GDM1 (cell line): ENCODE measurements around the gene ACP6.
"Not testable (repeated sequence)": the region's sequence is repeated elsewhere in the genome, so short reads cannot be mapped to it uniquely, and the experiment has no call there.

Experiments used
- DNase-seq: peaks from one replicate; lab custom pipeline; 2025; lab: John Stamatoyannopoulos, UW

ACP6 gene

GRCh38 chr1:147670319-147671001 lies at the start of gene ACP6:
Gene ACP6 (minus strand): TSS chr1:147670524. CDS start chr1:147670048, 476 bp downstream.
- DNase-seq, result peak; percentile 87

DNA sequence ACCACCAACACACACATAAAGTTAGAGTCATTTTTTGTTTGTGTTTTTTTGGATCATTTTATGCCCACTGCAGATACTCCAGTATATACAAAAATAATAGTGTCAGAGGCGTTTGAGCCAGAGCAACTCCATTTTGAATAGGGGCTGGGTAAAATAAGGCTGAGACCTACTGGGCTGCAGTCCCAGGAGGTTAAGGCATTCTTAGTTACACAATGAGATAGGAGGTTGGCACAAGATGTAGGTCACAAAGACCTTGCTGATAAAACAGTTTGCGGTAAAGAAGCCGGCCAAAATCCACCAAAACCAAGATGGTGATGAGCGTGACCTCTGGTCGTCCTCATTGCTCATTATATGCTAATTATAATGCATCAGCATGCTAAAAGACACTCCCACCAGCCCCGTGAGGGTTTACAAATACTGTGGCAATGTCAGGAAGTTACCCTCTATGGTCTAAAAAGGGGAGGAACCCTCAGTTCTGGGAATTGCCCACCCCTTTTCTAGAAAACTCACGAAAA lies 49.4 kb upstream of the ACP6 start:
- no peak for DNase-seq

DNA sequence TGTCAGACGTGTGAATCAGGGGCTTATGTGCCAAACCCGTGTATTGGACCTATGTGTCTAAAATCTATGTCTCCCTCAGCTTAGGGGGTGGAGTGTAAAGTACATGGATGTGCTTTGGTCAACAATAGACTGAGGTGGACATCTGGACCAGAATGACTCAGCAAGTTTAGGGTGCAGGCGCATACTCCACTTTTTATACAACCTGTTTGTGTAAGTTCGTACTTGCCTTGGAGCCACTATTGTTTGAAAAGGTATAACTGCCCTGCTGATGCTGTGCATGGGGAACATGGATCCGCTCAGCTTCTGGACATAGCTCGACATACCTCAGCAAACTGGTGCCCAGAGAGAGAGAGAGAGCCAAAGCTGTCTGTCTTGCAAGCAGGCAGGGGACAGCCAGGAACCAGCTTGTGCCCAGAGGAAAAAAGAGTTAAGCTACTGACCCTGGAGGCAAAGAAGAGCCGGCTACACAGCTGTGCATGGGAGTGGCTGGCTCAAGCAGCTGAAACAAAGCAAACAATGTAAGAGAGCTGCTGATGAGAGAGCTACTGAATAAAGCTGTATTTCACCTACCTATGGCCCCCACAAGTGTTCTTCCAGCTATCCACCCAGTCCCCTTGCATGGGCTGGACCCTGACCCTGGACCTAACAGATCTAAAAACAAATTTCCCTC lies 48.8 kb upstream of the ACP6 start:
- DNase-seq, result no peak

GRCh38 chr1:147717706-147718097 lies 47.4 kb upstream of the ACP6 start:
- no peak for DNase-seq

- DNase-seq, result no peak
Measured at GRCh38 chr1:147717051-147717705, 46.9 kb upstream of the ACP6 start.

DNA sequence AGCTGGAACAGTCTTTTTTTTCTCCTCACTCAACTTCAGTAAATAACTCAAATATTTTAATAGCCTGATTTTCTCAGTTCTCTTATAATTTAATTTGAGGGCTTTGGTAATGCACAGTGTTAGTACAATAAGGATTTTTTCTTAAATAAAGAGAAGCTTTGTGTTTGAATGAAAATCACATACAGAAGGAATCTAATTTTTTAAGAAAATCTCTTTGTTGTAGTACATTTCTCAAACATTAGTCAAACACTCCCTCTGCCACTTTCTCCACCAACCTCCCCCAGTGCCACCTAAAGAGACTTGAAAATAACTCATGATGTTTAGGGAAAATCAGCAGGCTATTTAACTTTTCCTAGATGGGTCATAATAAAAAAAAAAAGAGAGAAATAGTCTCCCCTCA lies 42.3 kb upstream of the ACP6 start:
- DNase-seq, result no peak

- DNase-seq, result no peak
Measured at GRCh38 chr1:147700042-147701006, 30.0 kb upstream of the ACP6 start.

DNA sequence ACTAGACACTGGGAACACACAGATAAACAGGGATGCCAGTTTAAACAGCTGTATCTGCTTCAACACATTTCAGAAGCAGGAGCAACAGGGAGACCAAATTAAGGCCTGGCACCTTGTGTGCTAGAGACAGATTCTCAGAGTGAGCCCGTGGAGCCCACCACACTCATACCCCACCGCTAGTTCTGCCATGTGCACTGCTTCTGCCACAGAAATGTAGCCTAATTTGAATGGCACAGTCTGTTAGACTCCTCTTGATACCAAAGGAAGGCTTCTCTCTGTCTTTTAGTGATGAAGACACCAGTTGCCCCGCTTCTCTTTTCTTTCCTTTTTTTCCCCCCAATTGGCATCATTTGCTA lies 29.3 kb upstream of the ACP6 start:
- no peak for DNase-seq

DNA sequence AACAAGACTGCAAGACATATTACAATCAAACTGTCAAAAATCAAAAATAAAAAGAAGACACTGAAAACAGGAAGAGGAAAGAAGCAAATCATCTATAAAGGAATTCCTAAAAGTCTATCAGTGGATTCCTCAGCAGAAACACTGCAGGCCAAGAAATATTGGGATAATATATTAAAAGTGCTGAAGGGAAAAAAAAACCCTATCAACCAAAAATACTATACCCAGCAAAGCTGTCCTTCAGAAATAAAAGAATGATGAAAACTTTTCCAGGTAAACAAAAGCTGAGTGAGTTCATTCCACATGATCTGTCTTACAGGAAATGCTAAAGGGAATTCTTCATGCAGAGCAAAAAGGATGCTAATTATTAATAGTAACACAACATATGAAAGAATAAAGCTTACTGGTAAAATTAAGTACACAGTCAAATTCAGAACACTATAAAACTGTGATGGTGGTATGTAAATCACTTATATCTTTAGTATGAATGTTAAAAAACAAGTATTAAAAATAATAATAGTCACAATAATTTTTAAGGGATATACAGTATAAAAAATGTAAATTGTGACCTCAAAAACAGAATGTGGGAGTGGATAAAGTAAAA lies 12.9 kb upstream of the ACP6 start:
- DNase-seq, result no peak

- DNase-seq, result not testable (repeated sequence)
Measured at GRCh38 chr1:147680608-147681235, 10.4 kb upstream of the ACP6 start.

DNA sequence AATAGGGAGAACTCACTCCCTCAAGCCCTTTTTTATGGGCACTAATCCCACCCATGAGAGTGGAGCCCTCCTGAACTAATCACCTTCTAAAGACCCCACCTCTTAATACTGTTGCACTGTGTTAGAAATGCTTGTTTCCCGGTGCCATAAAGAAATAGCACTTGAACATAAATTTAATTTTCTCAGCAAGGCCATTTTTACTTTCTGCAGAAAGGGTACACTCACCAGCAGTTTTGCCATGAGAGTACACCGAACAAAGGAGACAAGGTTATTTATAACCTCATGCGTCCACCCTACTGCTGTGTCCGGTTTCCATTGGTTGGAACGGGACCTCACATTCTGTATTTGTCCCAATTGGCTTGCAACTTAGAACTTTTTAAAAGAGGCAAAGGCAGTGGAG lies 7.4 kb upstream of the ACP6 start:
- not testable (repeated sequence) for DNase-seq

GRCh38 chr1:147676311-147677085 lies 6.2 kb upstream of the ACP6 start:
- no peak for DNase-seq

- no peak for DNase-seq
Measured at GRCh38 chr1:147673816-147674215, 3.5 kb upstream of the ACP6 start.

GRCh38 chr1:147673406-147673805 lies 3.1 kb upstream of the ACP6 start:
- DNase-seq, result no peak

DNA sequence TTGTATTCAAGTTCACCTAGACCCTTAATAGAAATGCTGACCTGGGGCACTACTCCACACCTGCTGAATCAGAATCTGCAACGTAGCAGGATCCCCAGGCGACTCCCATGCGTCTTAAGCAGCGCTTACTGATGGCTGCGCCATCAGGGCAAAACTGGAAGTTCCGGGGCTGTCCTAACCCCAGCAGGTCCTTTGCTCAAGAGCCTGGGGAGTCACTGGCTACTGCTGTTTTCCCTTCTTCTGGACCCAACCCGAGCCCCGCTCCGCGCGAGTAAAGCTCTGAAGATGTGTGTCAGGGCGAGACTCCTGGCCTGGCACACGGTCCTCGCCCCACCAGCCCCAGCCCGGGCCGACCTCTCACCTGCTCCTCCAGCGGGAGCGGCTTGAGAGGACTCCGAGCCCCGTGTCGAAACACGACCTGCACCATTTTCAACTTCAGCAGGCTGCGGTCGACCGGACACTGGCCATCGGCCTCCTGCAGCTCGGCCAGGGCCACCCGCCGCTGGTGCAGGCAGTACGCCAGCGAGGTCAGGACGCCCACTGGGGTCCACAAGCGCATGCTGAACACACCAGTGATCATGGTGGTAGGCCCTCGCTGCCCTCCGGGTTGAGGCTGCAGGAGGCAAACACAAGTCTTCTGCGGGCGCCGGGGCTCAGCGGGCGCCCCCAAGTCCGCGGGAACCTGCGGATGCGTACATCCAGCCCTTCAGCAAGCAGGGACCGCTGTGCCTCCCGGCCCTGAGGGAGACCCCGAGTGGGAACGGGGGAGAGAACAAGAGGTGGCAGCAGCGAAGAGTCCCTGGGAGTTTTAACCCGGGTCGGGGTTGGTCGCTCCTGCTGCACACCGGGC lies 630 bp downstream of the ACP6 start:
- DNase-seq, result peak; percentile 13

- no peak for DNase-seq
Measured at GRCh38 chr1:147665521-147665920, 4.8 kb downstream of the ACP6 start.

GRCh38 chr1:147664206-147664605 lies 6.1 kb downstream of the ACP6 start:
- peak; percentile 29 for DNase-seq

GRCh38 chr1:147654511-147654910 lies 15.8 kb downstream of the ACP6 start:
- DNase-seq, result no peak

DNA sequence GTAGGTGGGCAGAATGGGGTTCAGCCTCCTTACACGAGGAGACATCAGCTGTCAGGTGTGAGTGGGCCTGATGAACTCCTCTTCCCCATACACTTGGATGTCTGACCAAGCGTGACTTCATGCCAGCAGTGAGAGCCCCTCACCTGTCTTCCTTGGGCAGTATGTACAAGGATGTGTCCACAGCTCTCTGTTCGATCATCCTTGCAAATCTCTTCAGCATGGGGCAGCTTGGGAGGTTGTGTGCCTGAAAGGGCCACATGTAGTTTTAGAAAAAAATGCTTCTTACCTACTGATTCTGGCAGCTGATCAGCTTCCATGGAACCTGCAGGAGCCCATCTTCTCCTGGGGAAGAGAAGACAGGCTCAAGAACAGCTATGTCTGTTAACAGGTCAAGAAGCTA lies 18.0 kb downstream of the ACP6 start:
- DNase-seq, result no peak
